Transverse colon (tissue), 4 donors: ENCODE measurements around the gene STK17A. TPM values are rescaled to one million over a fixed set of nuclear protein-coding genes. Genes with fewer than 3 reads are reported as not detected.
A peak's percentile ranks its signal among the peaks of the same experiment; 100 is the strongest.

Experiments
- DNase-seq: peaks from one replicate; pipeline ENCODE4 v3.0.0-alpha.2; 2019
- H3K27ac ChIP-seq, 4 donors: fragments of 200-600 bp; sonication (generic); 2 replicates each; pipeline ENCODE4 v1.5.1; 2016 to 2018; ENCODE audit warnings: inconsistent platforms in 4 of 4
- H3K27me3 ChIP-seq: fragments of 200-600 bp; sonication (generic); 2 replicates; pipeline ENCODE4 v1.5.1; 2017; ENCODE audit warnings: inconsistent platforms
- H3K36me3 ChIP-seq, 4 donors: fragments of 200-600 bp; sonication (generic); 2 replicates each; pipeline ENCODE4 v1.5.1; 2017 to 2019; ENCODE audit warnings: inconsistent platforms in 4 of 4
- H3K4me1 ChIP-seq, 4 donors: fragments of 200-600 bp; sonication (generic); 2 replicates each; pipeline ENCODE4 v1.5.1; 2017 to 2020; ENCODE audit warnings: inconsistent platforms in 4 of 4
- H3K4me3 ChIP-seq, 4 donors: fragments of 200-600 bp; sonication (generic); 1 replicate in 1 of 4; 2 replicates in 3 of 4; pipeline versions ENCODE4 v1.5.1 to v1.6.1; 2017 to 2019; ENCODE audit warnings: inconsistent platforms in 4 of 4
- H3K9me3 ChIP-seq, 2 donors: fragments of 200-600 bp; sonication (generic); 2 replicates each; pipeline ENCODE4 v1.5.1; 2017 to 2019; ENCODE audit warnings: inconsistent platforms in 2 of 2
- CTCF ChIP-seq, 5 experiments: fragments of 200-600 bp in 3 of 5; fragments of 450-650 bp in 2 of 5; sonication (generic) in 3 of 5; IDR thresholded peaks; 1 replicate in 2 of 5; 2 replicates in 3 of 5; pipeline ENCODE4 v1.5.1; 2016 to 2017; ENCODE audit warnings: antibody characterized with exemption in 5 of 5, inconsistent platforms in 3 of 5, mild to moderate bottlenecking in 2 of 5, moderate library complexity in 1 of 5
- EP300 ChIP-seq: sonication (generic); formaldehyde crosslinking; IDR thresholded peaks from one replicate; pipeline ENCODE4 v1.6.1; 2017; ENCODE audit warnings: antibody characterized with exemption, low read depth
- POLR2A ChIP-seq: fragments of 450-650 bp; IDR thresholded peaks from one replicate; pipeline ENCODE4 v1.6.1; 2016; ENCODE audit warnings: antibody characterized with exemption, mild to moderate bottlenecking, moderate library complexity
- POLR2AphosphoS5 ChIP-seq, 3 donors: sonication (generic); formaldehyde crosslinking; IDR thresholded peaks; one replicate each; pipeline ENCODE4 v1.6.1; 2016; ENCODE audit warnings: antibody characterized with exemption in 3 of 3
- WGBS, 2 donors: methylation state at CpG; one replicate each; pipeline ENCODE4 v1.1.5; 2018; ENCODE audit warnings: low coverage in 1 of 2; 5-methylcytosine and 5-hydroxymethylcytosine counted together
- in situ Hi-C, 4 donors: fragments of 200-750 bp; cut with MboI; loops; one replicate each; pipeline versions ENCODE4 v1.15.0 to v1.15.1; 2017; ENCODE audit warnings: low sequenced_read_pairs in 3 of 4, low pct_ligation_motif_present in 1 of 4, low pct_unique_long_range_greater_than_20kb in 1 of 4
- intact Hi-C: fragments of 100-400 bp; cut with DNase I; formaldehyde crosslinking; loops from one replicate; pipeline ENCODE4 v1.15.1; 2023; ENCODE audit warnings: low total_unique reads
- total RNA-seq, 4 donors: library from RNA; depleted of rRNA; stranded (reverse); fragments of >200 nt; gene quantifications; one replicate each; pipeline ENCODE4 v1.1.0, GENCODE V29; 2016

Gene STK17A
- total RNA-seq, 4 donors from 2014 or later, result 6.0 to 35.7 (median 26.4) TPM

DNA sequence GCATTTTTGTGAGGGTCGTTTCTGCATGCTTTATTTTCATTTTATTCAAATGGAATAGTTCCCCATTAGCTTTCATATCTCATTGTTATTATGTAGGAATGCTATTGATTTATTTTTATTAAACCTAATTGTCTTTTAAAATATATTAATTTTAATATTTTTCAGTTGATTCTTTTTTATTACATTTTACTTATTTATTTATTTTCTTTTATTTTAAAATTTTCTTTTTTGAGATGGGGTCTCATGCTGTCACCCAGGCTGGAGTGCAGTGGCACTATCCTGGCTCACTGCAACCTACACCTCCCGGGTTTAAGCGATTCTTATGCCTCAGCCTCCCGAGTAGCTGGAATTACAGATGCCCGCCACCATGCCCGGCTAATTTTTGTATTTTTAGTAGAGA, 7.4 kb upstream of the STK17A start:
- 86 to 92% methylated on average over 6 of the region's 6 CpGs for WGBS, 2 donors
- in situ Hi-C loops, result loop anchor here in 2 of 4 donors (25.0 kb wide), 1 partner anchor 262 kb away; no protein-coding TSS in a partner anchor
- intact Hi-C loops, result no loop called here
- TF ChIP-seq POLR2AphosphoS5 (IDR thresholded peaks at IDR 0.05), result no peak
- TF ChIP-seq POLR2A, result no peak
- TF ChIP-seq CTCF (IDR thresholded peaks at IDR 0.05), result no peak
- no peak for TF ChIP-seq EP300
- H3K27ac ChIP-seq, result no peak overlapping the region
- no peaks in the 10 kb centered on the region for H3K36me3 ChIP-seq
- no peaks in the 10 kb centered on the region for H3K27me3 ChIP-seq
- H3K9me3 ChIP-seq, result no peaks in the 10 kb centered on the region
- no peaks in the 10 kb centered on the region for H3K4me1 ChIP-seq
- no peak for DNase-seq
- H3K4me3 ChIP-seq, result no peak overlapping the region

GRCh38 chr7:43576241-43576640, 6.7 kb upstream of the STK17A start:
- intact Hi-C loops (no loop called here), in situ Hi-C loops (loop anchor here in 2 of 4 donors (25.0 kb wide), 1 partner anchor 261 kb away; no protein-coding TSS in a partner anchor)
- Histone ChIP-seq H3K4me3 (no peak overlapping the region), H3K27me3 (peaks cover 2% of the 10 kb centered on the region), H3K4me1 (no peaks in the 10 kb centered on the region), H3K9me3 (no peaks in the 10 kb centered on the region), H3K27ac (no peak overlapping the region), H3K36me3 (no peaks in the 10 kb centered on the region)
- WGBS, 2 donors, result 86 to 87% methylated on average over 3 of the region's 3 CpGs
- DNase-seq, result no peak
- no peak for TF ChIP-seq POLR2A
- TF ChIP-seq CTCF (IDR thresholded peaks at IDR 0.05), result no peak
- no peak for TF ChIP-seq POLR2AphosphoS5 (IDR thresholded peaks at IDR 0.05)
- no peak for TF ChIP-seq EP300

GRCh38 chr7:43577485-43577951, 5.4 kb upstream of the STK17A start:
- Histone ChIP-seq H3K9me3 (no peaks in the 10 kb centered on the region), H3K36me3 (no peaks in the 10 kb centered on the region), H3K27ac (no peak overlapping the region), H3K4me3 (no peak overlapping the region), H3K4me1 (peaks cover 0 to 3% (median 2%) of the 10 kb centered on the region in 4 donors), H3K27me3 (peaks cover 10% of the 10 kb centered on the region)
- in situ Hi-C loops, result loop anchor here in 2 of 4 donors (25.0 kb wide), 1 partner anchor 260 kb away; no protein-coding TSS in a partner anchor
- no peak for DNase-seq
- no peak for TF ChIP-seq POLR2A
- no peak for TF ChIP-seq POLR2AphosphoS5 (IDR thresholded peaks at IDR 0.05)
- TF ChIP-seq CTCF (IDR thresholded peaks at IDR 0.05), result no peak
- TF ChIP-seq EP300, result no peak
- 51 to 72% methylated on average over 4 to 6 of the region's 6 CpGs for WGBS, 2 donors
- intact Hi-C loops, result no loop called here

DNA sequence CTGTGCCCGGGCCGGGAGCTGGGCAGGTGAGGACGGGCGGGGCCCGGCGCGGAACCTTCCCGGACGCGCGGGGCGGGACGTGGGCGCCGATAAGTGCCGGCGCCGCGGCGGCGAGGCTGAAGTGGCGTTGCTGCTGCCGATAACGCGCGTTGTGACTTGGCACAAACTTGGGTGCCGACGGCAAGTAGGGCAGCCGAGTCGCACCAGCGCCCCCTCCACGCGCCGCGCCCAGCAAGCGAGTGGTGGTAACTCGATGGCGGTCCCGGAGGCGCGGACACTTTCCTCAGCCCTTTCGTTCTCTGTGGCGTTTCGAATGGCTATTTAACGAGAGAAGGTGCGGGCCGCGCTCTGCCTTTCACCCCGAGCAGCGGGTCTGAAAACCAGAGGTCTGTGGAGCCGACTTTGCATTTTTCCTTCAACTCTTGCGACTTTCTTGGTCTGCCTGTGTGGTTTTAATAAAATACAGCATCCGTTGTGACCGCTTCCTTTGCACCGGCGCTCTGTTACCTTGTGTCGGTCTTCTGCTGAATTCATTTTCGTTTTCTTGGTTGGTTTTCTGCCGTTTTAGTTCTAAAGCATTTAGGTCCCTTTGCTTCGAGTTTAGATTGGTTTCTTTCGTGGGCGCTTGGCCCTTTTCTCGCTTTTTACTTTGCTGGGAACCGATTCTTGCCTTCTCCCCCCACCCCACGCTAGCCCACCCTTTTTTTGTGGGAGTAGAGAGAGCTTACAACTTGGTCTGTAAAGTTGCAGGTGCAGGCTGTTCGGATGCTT, 701 bp downstream of the STK17A start:
- WGBS, 2 donors, result 0 to 1% methylated on average over 14 to 50 of the region's 66 CpGs
- intact Hi-C loops, result loop anchor here (2.0 to 5.0 kb wide), 3 partner anchors 117 to 255 kb away; no protein-coding TSS in a partner anchor
- no peaks in the 10 kb centered on the region for H3K9me3 ChIP-seq
- no peaks in the 10 kb centered on the region for H3K36me3 ChIP-seq
- peak in 2 of 3 donors; percentile 6 to 8 for TF ChIP-seq POLR2AphosphoS5 (IDR thresholded peaks at IDR 0.05)
- peak in 1 of 5 experiments; percentile 18 for TF ChIP-seq CTCF (IDR thresholded peaks at IDR 0.05)
- TF ChIP-seq POLR2A, result no peak
- TF ChIP-seq EP300, result no peak
- in situ Hi-C loops, result loop anchor here (5.0 to 25.0 kb wide), 5 partner anchors 111 to 254 kb away; no protein-coding TSS in a partner anchor
- peak overlapping the region; percentile 61 to 99 (median 74) for H3K4me3 ChIP-seq
- peaks cover 9 to 46% (median 37%) of the 10 kb centered on the region in 4 donors for H3K4me1 ChIP-seq
- H3K27ac ChIP-seq, result peak overlapping the region; percentile 91 to 99 (median 94)
- peak; percentile 74 for DNase-seq
- H3K27me3 ChIP-seq, result peaks cover 10% of the 10 kb centered on the region
